Forelimb muscle (tissue), 1 donor: ENCODE measurements around the gene CPE. TPM values are rescaled to one million over a fixed set of nuclear protein-coding genes. Genes with fewer than 3 reads are reported as not detected.
A peak's percentile ranks its signal among the peaks of the same experiment; 100 is the strongest.
"Not testable (repeated sequence)": the region's sequence is repeated elsewhere in the genome, so short reads cannot be mapped to it uniquely, and the experiment has no call there.

Experiments used
- DNase-seq: peaks from one replicate; pipeline ENCODE4 v3.0.0-alpha.2; 2013; ENCODE audit warnings: low read depth
- polyA plus RNA-seq: library from polyadenylated mRNA; unstranded; fragments of 120-200 nt; gene quantifications from one replicate; pipeline ENCODE4 v1.2.1, GENCODE V29; 2013; ENCODE audit not compliant: insufficient read length

The CPE gene
- polyA plus RNA-seq, 1 donor: 60.6 TPM

DNA sequence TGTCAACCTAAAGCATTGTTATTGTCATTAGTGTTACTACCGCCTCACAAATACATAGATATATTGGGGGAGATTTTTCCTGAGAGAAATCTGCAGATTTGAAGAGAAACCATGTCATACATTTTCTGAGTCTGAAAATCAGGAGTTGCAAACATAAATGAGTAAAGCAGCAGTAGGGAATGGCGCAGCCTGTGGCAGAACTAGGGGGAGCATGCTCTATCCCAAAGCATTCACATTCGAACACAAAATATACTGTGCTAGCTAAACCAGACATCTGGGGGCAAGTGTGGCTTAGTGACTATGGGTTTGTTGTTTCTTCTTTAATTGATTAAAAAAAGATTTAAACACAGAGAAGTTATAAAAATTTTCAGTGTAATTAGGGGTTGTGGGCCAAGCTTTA, 83.2 kb downstream of the CPE start:
- no peak for DNase-seq

- DNase-seq: no peak
Observed at GRCh38 chr4:165464376-165464775, 85.6 kb downstream of the CPE start.

- peak; percentile 39 for DNase-seq
Observed at GRCh38 chr4:165464813-165465381, 86.1 kb downstream of the CPE start.

DNA sequence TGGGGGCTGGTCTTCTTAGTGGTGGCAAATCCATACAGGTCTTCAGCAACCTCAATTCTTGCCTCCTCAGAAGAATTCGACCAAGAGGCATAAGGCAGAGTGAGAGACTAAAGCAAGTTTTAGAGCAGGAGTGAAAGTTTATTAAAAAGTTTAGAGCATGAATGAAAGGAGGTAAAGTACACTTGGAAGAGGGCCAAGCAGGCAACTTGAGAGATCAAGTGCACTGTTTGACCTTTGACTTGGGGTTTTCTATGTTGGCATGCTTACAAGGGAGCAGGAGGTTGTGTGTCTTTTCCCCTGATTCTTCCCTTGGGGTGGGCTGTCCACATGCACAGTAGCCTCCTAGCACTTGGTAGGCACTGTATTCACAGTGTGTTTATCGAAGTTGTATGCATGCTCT, 91.2 kb downstream of the CPE start:
- DNase-seq: no peak

DNA sequence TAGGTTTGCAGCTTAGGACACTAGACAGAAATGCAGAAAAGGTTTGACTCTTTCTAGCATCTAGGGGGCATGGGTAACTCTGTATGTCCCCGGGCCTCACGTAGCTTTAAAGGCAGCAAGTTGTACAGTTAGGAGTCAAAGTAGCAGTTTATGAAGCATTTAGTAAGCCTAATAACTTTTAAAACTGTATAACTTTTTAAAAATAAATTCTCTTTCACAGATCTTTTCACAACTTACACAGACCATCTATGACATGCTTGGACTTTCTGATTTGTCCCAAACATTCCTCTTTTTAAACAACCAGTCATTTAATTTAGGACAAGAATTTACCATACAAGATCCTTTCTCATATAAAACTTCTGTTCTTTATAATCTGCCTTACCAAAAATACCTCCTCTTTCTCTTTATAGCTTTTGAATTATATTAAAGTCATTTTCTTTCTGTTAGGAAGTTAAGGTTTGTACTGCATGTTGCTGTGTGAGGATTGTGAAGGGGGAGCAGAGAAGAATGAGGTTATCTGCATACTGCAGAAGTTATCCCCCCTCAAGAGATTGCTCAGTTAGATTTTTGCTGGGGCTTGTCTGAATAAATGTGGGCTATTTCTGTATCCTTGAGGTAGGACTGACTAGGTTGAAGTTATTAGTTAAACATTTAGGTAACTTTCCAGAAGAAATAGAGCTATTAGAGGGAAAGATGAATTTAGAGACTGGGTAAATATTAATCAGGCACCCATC, 94.3 kb downstream of the CPE start:
- no peak for DNase-seq

- no peak for DNase-seq
Observed at GRCh38 chr4:165474784-165475705, 96.2 kb downstream of the CPE start.

DNA sequence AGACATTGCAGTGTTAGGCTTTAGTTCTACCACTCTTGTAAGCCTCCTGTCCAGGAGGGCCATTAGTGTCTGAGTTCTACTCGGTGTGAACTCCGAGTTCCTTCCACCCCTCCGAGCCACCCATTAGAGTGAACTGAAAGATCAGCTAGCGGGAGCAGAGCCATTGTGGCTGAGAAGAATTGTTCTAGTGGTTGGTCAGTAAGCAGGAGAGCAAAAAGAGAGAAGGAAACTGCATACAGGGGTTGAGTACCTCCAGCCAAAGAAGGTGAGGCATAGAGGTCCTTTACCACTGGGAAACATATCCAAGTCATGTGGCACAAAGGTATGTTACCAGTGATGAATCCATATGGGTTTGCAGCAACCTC, 96.9 kb downstream of the CPE start:
- DNase-seq: no peak

- DNase-seq: no peak
Observed at GRCh38 chr4:165476214-165477098, 97.6 kb downstream of the CPE start.

DNA sequence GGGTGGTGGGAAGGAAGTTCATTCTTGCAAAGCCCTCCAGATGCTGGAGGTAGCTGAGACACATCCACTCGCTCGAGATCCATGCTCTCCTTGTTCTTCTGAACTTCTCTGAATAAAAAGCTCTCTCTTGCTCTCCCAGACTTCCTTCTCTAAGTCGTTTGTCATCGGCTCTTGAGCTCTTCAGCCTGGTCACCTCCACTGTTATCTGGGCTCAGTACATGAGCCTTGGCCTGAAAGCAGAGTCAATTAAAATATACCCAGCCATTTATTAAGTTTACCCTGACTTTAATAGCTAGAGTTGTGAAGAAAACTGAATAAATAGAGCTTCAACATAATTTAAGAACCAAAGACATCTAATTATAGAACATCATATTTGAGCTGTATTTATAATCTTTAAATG, 99.0 kb downstream of the CPE start:
- DNase-seq: no peak

DNA sequence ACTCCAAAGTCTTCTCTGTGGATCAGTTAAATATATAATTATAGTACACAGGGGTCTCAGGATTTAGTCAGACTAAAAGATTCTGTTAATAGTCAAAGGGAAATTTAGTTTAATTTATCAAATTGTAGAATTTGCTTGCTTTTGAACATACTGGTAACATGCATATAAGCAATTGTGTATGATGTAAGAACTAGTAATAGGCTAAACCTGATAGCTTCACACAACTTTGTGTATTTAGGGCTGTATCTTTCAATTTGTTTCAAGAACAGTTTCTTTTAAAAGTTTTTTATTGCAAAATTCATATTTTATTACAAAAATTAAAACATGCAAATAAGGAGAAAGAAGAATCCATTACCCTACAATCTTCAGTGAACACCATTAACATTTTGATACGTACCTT, 99.5 kb downstream of the CPE start:
- no peak for DNase-seq

- DNase-seq: no peak
Observed at GRCh38 chr4:165481053-165481835, 102.4 kb downstream of the CPE start.

DNA sequence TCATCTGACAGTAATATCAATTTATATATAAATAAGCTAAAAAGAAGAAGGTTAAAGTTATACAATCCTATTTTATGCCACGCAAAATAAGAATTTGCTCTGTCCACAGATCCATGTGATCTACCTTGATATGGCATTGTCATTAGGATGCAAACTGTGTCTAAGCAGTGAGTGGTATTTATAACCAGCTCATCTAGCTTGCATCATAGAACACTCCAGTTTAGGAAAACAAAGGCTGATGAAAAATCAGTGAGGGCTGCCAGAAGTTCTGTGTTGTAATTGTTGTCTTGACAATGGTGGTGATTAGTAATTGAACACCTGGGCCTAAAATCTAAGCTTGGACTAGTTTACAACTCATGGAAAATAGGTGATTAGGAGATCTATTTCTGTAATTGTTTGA, 111.0 kb downstream of the CPE start:
- no peak for DNase-seq

DNA sequence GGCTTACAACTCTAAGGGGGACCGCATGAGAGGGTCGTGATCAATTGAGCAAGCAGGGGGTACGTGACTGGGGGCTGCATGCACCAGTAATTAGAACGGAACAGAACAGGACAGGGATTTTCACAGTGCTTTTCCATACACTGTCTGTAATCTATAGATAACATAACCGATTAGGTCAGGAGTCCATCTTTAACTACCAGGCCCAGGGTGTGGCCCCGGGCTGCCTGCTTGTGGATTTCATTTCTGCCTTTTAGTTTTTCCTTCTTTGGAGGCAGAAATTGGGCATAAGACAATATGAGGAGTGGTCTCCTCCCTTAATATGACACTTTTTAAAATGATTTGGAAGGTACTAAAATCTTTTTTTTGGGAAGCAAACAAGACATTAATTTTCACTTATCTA, 113.8 kb downstream of the CPE start:
- not testable (repeated sequence) for DNase-seq

DNA sequence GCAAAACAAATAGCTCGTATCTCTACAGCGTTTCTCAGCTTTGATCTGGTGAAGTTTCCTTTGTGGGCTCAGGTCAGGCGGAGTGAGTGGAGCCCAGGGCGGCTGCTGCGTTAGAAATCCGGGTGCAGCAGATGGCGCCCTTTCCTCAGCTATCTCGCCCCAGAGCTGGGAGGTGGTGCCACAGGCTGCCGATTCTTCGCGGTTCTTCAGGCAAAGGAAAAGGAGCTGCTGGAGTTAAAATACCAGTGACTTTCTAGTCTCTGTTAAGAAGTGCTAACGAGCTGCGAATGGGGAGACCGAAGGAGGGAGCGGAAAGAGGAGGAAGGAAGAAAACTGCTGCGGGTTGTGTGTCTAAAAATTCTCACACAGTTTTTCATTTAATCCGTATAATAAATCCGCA, 114.6 kb downstream of the CPE start:
- DNase-seq: no peak

- DNase-seq: no peak
Observed at GRCh38 chr4:165502916-165503907, 124.4 kb downstream of the CPE start.

DNA sequence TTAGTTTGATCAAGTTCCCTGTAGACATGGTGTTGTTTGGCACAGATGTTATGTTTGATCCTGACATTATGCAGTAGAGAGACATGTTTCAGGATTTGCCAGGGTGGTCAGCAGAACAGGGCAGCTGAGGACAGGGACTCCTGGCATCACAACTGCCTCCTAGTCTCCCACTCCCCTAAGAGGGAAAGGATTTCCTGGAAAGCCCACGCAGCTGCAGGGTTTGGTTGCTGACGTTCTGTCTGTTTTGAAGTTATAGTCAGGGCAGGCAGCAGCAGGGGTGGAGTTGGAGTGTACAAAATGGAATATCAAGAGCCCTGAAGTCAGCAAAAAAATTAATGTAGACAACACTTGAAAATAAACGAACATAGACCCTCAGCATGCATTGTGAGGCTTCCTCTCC, 125.4 kb downstream of the CPE start:
- DNase-seq: no peak

DNA sequence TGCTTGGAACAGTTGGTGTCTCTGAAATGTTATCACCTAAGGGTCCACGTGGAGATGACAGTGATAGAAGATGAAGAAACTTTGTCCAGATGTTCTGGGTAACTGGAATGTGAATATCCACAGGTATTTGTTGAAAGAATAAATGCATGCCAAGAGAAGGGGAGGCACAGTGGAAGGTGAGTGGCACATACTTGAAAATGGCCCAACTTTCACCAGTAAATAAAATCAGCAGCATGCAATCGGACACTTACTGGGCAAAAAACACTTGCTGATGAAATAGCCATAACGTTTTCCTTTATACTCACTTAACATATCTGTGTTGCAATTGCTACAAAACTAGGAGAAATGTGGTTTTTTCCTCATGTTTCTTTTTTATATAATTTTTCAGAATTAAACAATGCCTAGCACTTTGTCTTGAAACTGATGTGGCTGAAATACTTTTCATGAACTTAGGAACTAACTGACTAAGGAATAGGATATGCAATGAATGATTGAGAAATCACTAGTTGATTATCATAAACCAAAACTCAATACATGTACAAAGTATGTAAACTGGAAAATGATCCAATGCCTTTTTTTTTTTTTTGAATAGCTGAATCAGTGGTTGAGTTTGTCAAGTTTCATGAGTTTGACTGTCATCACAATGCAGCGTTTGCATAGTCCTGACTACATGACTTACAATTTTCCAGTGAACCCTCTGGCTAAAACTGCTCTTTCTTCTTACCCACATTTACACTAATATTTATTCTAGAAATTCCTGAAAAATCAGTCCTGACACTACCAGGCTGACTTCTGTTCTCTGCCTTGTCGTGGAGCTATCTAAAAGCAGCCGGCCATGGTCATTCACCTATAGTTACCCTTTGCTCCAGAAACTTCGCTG, 127.4 kb downstream of the CPE start:
- no peak for DNase-seq

DNA sequence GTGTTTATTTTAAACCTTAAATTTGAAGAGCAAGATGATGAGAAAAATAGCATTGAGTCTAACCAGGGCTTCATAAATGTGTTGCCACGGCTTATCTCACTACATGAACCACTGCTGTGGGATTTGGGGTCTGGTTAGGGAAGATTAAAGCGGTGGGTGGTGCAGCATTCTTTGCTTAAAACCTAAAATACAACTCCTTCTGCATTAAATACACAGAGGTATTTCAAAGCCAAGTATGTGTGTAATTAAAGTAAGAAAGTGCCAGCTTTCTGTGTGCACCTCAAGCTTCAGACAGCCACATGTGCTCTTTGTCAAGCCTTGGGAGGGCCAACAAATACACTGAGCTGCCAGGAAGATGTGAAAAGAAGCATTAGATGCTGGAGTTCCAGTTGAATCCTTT, 128.0 kb downstream of the CPE start:
- DNase-seq: no peak

DNA sequence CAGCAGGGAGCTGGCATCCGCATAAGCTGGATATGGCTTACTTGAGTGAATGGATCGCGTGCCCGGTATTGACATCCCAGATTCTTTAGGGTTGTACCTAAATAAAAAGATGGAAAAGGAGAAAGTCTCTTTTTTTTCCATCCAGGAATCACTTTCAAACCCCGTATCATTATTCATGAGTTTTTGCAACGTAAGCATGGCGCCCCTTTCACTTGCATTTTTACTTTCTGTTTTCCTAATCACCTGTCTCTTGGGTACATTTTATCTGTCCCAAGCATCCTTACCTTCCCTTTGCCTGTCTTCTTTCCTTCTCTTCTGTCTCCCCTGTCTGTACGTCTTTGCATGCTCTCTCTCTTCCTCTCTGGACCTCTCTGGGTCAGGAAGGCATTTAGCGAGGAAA, 128.6 kb downstream of the CPE start:
- DNase-seq: no peak
